ENCODE data around the gene SYT14. TPM values are rescaled to one million over a fixed set of nuclear protein-coding genes. Genes with fewer than 3 reads are reported as not detected.

Gene SYT14
- total RNA-seq, 1 experiment from 2014 or later = 12.0 TPM

DNA sequence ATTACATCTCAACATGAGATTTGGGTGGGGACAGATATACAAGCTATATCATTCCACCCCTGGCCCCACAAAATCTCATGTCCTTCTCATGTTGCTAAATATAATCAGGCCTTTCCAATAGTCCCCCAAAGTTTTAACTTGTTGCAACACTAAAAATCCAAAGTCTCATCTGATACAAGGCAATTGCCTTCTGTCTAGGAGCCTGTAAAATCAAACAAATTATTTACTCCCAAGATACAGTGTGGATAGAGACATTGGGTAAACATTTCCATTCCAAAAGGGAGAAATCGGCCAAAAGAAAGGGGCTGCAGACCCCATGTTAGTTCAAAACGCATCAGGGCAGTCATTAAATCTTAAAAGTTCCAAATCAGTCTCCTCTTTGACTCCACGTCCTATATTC is 47.0 kb downstream of the SYT14 start:
- no peak overlapping the region for H3K27ac Mint-ChIP-seq
- H3K9me3 Mint-ChIP-seq = peaks cover 22% of the 10 kb centered on the region
- TF ChIP-seq RORB (CRISPR knock-in tag; IDR thresholded peaks at IDR 0.05) (no peak), EMX1 (CRISPR knock-in tag; IDR thresholded peaks at IDR 0.05) (no peak), ZNF121 (CRISPR knock-in tag; IDR thresholded peaks at IDR 0.05) (no peak), IRF2 (CRISPR knock-in tag; IDR thresholded peaks at IDR 0.05; ENCODE audit: borderline replicate concordance, low read depth) (no peak), GRHL2 (CRISPR knock-in tag; IDR thresholded peaks at IDR 0.05; ENCODE audit: insufficient replicate concordance, severe bottlenecking) (no peak), ATF3 (CRISPR knock-in tag; conservative IDR thresholded peaks at IDR 0.05) (no peak), IRF1 (CRISPR knock-in tag; IDR thresholded peaks at IDR 0.05) (no peak), E2F5 (CRISPR knock-in tag; IDR thresholded peaks at IDR 0.05) (no peak), ZBTB21 (CRISPR knock-in tag; IDR thresholded peaks at IDR 0.05; ENCODE audit: borderline replicate concordance) (no peak), ZNF423 (CRISPR knock-in tag; IDR thresholded peaks at IDR 0.05) (no peak), SP1 (CRISPR knock-in tag; conservative IDR thresholded peaks at IDR 0.05) (no peak), ZNF317 (CRISPR knock-in tag; IDR thresholded peaks at IDR 0.05; ENCODE audit: borderline replicate concordance, low read depth) (no peak), AFF4 (CRISPR knock-in tag; IDR thresholded peaks at IDR 0.05; ENCODE audit: borderline replicate concordance) (no peak)
- TF ChIP-seq, protein P1, sequence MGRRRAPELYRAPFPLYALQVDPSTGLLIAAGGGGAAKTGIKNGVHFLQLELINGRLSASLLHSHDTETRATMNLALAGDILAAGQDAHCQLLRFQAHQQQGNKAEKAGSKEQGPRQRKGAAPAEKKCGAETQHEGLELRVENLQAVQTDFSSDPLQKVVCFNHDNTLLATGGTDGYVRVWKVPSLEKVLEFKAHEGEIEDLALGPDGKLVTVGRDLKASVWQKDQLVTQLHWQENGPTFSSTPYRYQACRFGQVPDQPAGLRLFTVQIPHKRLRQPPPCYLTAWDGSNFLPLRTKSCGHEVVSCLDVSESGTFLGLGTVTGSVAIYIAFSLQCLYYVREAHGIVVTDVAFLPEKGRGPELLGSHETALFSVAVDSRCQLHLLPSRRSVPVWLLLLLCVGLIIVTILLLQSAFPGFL (CRISPR knock-in tag; IDR thresholded peaks at IDR 0.05; ENCODE audit: borderline replicate concordance) = no peak
- TF ChIP-seq, protein P2, sequence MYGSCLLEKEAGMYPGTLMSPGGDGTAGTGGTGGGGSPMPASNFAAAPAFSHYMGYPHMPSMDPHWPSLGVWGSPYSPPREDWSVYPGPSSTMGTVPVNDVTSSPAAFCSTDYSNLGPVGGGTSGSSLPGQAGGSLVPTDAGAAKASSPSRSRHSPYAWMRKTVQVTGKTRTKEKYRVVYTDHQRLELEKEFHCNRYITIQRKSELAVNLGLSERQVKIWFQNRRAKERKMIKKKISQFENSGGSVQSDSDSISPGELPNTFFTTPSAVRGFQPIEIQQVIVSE (CRISPR knock-in tag; IDR thresholded peaks at IDR 0.05; ENCODE audit: borderline replicate concordance) = no peak
- TF ChIP-seq, protein P3, sequence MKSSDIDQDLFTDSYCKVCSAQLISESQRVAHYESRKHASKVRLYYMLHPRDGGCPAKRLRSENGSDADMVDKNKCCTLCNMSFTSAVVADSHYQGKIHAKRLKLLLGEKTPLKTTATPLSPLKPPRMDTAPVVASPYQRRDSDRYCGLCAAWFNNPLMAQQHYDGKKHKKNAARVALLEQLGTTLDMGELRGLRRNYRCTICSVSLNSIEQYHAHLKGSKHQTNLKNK (CRISPR knock-in tag; IDR thresholded peaks at IDR 0.05) = no peak
- ChIA-PET POLR2A (no interaction called here), CTCF (no interaction called here)
- DNase-seq (ENCODE audit: low spot score) (no peak), ATAC-seq (no peak)
- peaks cover 17% of the 10 kb centered on the region for H3K36me3 Mint-ChIP-seq
- H3K4me1 Mint-ChIP-seq = peaks cover 14% of the 10 kb centered on the region
- no peaks in the 10 kb centered on the region for H3K27me3 Mint-ChIP-seq (ENCODE audit: low read depth)
- no peak overlapping the region for H3K4me3 Mint-ChIP-seq

DNA sequence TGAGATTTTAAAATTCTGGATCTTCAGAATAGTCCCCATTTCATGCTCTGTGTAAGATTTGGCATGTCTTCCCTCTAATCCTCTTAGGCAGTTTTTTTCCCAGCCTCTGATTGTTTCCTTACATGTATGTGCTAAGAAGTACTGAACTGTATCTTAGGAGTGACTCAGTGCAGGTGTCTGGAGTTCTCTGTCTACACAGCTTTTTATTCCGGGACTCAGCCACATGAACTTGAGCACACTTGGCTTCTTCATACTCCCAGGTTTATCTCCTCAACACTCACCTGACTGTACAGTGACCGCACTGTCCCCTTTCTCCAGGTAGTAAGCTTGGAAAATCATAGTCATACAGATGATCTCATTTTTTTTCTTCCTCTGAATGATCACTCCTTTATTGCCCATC is 50.7 kb downstream of the SYT14 start:
- Mint-ChIP-seq H3K36me3 (peaks cover 17% of the 10 kb centered on the region), H3K4me3 (no peak overlapping the region), H3K9me3 (peaks cover 12% of the 10 kb centered on the region), H3K27me3 (ENCODE audit: low read depth) (no peaks in the 10 kb centered on the region), H3K4me1 (peaks cover 11% of the 10 kb centered on the region), H3K27ac (no peak overlapping the region; the same call in 1 of the 2 replicates)
- ATAC-seq (no peak), DNase-seq (ENCODE audit: low spot score) (no peak)
- POLR2A ChIA-PET = no interaction called here
- CTCF ChIA-PET = interaction anchor here (0.7 to 1.6 kb wide), 5 partner anchors 89 to 276 kb away, joined by 3 to 8 read pairs (median 3); no protein-coding TSS in a partner anchor
- TF ChIP-seq ZBTB21 (CRISPR knock-in tag; IDR thresholded peaks at IDR 0.05; ENCODE audit: borderline replicate concordance) (no peak), KAT7 (CRISPR knock-in tag; IDR thresholded peaks at IDR 0.05; ENCODE audit: borderline replicate concordance) (no peak), SP1 (CRISPR knock-in tag; conservative IDR thresholded peaks at IDR 0.05) (no peak), ZNF219 (CRISPR knock-in tag; IDR thresholded peaks at IDR 0.05; ENCODE audit: borderline replicate concordance) (no peak)
- TF ChIP-seq, protein P4, sequence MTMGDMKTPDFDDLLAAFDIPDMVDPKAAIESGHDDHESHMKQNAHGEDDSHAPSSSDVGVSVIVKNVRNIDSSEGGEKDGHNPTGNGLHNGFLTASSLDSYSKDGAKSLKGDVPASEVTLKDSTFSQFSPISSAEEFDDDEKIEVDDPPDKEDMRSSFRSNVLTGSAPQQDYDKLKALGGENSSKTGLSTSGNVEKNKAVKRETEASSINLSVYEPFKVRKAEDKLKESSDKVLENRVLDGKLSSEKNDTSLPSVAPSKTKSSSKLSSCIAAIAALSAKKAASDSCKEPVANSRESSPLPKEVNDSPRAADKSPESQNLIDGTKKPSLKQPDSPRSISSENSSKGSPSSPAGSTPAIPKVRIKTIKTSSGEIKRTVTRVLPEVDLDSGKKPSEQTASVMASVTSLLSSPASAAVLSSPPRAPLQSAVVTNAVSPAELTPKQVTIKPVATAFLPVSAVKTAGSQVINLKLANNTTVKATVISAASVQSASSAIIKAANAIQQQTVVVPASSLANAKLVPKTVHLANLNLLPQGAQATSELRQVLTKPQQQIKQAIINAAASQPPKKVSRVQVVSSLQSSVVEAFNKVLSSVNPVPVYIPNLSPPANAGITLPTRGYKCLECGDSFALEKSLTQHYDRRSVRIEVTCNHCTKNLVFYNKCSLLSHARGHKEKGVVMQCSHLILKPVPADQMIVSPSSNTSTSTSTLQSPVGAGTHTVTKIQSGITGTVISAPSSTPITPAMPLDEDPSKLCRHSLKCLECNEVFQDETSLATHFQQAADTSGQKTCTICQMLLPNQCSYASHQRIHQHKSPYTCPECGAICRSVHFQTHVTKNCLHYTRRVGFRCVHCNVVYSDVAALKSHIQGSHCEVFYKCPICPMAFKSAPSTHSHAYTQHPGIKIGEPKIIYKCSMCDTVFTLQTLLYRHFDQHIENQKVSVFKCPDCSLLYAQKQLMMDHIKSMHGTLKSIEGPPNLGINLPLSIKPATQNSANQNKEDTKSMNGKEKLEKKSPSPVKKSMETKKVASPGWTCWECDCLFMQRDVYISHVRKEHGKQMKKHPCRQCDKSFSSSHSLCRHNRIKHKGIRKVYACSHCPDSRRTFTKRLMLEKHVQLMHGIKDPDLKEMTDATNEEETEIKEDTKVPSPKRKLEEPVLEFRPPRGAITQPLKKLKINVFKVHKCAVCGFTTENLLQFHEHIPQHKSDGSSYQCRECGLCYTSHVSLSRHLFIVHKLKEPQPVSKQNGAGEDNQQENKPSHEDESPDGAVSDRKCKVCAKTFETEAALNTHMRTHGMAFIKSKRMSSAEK (CRISPR knock-in tag; IDR thresholded peaks at IDR 0.05; ENCODE audit: borderline replicate concordance) = no peak
- TF ChIP-seq, protein P5, sequence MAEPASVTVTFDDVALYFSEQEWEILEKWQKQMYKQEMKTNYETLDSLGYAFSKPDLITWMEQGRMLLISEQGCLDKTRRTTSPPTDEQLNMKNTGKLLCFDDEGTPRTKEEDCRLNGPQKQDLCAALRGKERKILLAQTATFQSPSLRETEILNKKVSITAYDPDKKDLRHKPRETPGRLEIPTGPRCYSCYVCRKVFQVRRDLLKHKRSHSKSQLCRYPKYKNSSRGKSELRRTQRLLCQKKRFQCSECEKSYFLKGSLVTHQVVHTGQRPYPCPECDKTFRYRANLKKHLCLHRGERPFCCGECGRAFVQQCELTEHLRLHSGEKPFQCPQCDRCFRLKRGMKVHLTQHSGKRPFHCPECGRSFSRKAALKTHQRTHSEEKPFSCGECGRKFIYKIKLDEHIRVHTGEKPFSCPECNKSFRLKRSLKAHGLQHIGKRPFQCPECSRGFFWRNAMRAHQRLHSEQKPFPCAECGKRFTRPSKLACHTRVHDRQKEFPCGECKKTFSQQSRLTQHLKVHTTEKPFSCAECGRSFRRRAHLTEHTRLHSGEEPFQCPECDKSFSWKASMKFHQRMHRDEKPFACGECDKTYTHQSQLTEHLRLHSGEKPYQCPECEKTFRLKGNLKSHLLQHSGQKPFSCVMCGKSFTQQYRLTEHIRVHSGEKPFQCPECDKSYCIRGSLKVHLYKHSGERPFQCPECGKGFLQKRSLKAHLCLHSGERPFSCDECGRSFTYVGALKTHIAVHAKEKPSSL (CRISPR knock-in tag; conservative IDR thresholded peaks at IDR 0.05) = no peak

Data from WTC11 (cell line).